GM12892 (cell line): ENCODE measurements around the gene STRIP2.

Experiments used
- POLR2A ChIP-seq: IDR thresholded peaks from 2 replicates; pipeline ENCODE4 v1.6.1; 2011; ENCODE audit warnings: low read depth, low read length, control low read depth
- POLR2AphosphoS5 ChIP-seq: IDR thresholded peaks from 2 replicates; pipeline ENCODE4 v1.6.1; 2011; ENCODE audit warnings: low read depth, low read length, control low read depth

- TF ChIP-seq POLR2A (no peak), POLR2AphosphoS5 (no peak)
These were observed 2.2 kb downstream of the STRIP2 start for GRCh38 chr7:129436335-129436923.
